HL-60 (cell line): ENCODE results near the gene FBXL7.

ENCODE experiments used
- CTCF ChIP-seq: IDR thresholded peaks from one replicate; pipeline ENCODE4 v1.5.1; 2011; ENCODE audit warnings: low read length, control low read depth, inconsistent platforms; ENCODE audit not compliant: insufficient read depth
- POLR2AphosphoS5 ChIP-seq: IDR thresholded peaks from 2 replicates; pipeline ENCODE4 v1.6.1; 2012; ENCODE audit warnings: low read depth

- TF ChIP-seq CTCF (no peak), POLR2AphosphoS5 (no peak)
These were observed at the start of gene FBXL7 for GRCh38 chr5:15499528-15500324.
